Measurements from ENCODE around the gene DSP.

Gene DSP

GRCh38 chr6:7591770-7592169 lies 50.3 kb downstream of the DSP start:
- no peak for DNase-seq (ENCODE audit: low read depth in 2 of 2)

DNA sequence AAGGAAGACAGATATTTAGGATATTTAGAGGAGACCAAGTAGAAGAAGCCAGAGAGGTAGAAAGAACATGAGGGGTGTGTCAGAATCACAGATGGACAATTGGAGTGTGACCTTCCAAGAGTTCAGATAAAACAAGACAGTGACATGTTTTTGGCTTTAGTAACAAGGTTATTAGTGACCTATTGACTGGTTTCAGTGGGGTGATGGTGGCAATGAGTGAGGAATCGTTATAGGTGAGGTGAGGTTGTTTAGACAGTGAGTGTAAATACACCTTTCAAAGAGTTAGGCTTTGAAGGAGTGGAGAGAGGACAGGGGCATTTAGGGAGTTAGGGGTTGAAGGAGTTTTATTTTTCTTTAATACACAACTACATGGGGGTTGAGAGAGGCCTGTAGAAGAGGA lies 51.8 kb downstream of the DSP start:
- no peak for DNase-seq (ENCODE audit: low read depth in 2 of 2)

GRCh38 chr6:7594579-7595125 lies 53.2 kb downstream of the DSP start:
- DNase-seq (ENCODE audit: low read depth in 2 of 2) = no peak

DNA sequence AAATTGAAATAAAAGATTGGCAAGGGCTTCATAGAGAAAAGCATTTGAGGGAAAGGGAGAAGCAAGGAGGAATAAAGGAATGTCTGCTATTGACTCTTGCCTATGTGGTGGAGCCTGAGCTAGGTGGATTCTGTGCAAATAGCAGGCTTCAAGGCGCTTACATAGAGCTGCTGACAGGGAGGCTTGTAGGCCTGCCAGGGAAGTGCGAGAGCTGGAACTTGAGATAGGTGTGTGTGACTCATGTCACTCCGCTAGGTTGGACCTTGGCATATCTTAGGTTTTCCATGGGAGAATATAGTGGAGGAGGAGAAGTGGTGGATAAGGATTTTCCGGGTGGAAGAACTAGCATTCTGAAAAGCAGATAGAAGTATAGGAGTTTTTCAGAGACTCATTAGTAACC lies 62.5 kb downstream of the DSP start:
- no peak for DNase-seq (ENCODE audit: low read depth in 2 of 2)

GRCh38 chr6:7604506-7604905 lies 63.0 kb downstream of the DSP start:
- DNase-seq (ENCODE audit: low read depth in 2 of 2) = no peak

DNA sequence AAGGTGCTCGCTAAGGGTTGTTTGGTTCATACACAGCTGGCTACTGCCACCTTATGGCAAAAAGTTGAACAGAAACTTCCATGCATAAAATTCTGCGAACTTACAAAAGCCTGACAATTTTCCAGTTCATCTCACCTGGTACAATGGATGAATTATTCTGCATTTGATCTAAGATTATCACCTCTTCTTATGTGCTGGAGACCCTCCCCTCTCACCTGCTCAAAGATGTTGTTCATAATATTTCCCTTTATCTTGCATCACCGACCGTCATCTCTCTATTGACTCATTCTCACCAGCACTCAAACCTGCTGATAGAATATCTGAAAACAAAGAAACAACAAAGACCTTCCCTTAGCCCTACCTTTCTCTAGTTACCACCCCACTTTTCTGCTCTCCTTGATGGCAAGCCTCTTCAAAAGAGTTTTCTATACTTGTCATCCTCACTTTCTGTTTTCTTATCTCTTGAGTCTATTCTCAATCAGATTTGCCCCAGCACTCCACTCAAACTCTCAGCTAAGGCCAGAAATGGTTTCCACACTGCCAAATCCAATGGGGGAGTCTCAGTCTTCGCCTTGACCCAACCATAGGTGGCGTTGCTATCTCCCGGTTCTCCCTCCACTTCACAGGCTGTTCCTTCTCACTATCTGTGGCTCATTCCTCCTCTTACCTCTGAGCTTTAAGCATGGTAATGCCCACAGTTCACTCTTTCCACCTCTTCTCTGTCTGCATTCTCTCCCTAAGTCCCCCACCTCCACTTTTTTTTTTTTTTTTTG lies 74.3 kb downstream of the DSP start:
- no peak for DNase-seq (ENCODE audit: low read depth in 2 of 2)

- peak in 1 of 2 donors; percentile 9 for DNase-seq (ENCODE audit: low read depth in 2 of 2)
These were observed 76.6 kb downstream of the DSP start for GRCh38 chr6:7617801-7618764.

DNA sequence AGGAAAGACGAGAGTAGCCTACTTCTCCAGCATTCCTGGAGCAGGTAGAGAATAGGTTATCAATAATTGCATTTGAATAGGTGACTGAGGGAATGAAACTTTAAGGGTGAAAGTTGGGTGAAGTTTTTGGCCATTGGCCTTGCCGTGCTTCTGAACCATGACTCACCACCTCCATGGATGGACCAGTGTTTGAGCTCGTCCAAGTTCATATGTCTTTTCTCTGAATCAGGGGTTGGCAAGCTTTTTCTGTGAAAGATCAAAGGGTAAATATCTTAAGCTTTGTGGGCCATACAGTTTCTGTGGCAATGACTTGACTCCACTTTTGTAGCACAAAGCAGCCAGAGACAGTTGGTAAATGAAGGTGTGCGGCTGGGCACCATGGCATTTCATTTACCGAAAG lies 80.3 kb downstream of the DSP start:
- no peak for DNase-seq (ENCODE audit: low read depth in 2 of 2)

DNA sequence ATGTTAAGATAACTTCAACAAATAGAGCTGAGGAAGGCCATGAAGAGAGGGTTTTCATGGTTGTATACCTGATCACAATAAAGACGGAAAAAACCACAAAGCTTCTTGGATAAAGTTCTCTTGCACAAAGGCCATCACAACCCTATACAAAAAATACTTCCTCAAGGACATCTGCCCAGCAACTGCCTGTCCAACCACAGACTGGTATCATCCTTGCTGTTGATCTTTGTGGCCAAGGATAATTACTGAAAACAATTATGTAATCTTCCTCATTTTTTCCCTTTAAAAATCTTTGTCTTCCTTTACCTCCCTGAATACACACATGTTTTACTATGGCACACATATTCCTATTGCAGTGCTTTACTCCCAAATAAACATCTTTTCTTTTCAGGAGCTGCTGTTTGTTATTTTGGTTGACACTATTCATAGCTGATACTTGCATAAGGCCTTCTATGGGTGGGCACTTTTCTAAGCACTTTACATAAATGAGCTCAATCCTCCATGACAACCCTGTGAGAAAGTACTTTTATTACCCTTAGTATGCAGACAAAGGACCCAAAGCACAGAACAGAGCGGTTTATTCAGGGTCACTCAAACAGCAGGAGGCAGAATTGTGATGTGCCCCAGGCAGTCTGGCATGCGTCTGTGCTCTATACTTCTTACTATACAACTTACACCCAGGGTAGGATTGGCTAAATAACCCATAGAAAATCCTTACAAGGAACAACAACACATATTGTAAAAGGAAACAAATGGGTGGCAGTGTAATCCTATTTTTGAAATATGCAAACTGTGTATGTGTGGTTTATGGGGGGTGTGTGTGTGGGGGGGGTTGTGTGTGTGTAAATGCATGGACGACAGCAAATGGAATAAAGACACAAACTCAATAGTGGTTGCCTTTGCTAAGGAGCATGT lies 83.6 kb downstream of the DSP start:
- DNase-seq (ENCODE audit: low read depth in 2 of 2) = no peak

DNA sequence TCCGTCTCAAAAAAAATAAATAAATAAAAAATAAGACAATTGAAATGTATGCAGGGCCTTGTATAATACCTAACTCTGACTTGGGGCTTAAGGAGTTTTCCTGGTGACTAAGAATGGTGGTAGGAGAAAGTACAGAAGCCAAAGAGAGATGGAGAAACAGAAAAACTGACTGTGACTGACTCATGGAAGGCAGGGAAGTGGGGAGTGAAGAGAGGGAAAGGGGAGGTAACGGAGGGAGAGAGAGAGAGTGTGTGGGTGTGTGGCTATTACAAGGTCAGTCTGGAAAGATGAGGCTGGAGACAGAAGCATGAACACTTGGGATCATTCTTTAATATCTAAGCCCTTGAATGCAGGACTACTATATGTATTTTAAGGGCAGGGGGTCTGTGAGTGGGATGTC lies 87.0 kb downstream of the DSP start:
- DNase-seq (ENCODE audit: low read depth in 2 of 2) = no peak

- DNase-seq (ENCODE audit: low read depth in 2 of 2) = no peak
These were observed 87.4 kb downstream of the DSP start for GRCh38 chr6:7628909-7629308.

GRCh38 chr6:7629321-7629720 lies 87.8 kb downstream of the DSP start:
- no peak for DNase-seq (ENCODE audit: low read depth in 2 of 2)

- no peak for DNase-seq (ENCODE audit: low read depth in 2 of 2)
These were observed 89.3 kb downstream of the DSP start for GRCh38 chr6:7630792-7631191.

- no peak for DNase-seq (ENCODE audit: low read depth in 2 of 2)
These were observed 90.0 kb downstream of the DSP start for GRCh38 chr6:7631466-7631865.

DNA sequence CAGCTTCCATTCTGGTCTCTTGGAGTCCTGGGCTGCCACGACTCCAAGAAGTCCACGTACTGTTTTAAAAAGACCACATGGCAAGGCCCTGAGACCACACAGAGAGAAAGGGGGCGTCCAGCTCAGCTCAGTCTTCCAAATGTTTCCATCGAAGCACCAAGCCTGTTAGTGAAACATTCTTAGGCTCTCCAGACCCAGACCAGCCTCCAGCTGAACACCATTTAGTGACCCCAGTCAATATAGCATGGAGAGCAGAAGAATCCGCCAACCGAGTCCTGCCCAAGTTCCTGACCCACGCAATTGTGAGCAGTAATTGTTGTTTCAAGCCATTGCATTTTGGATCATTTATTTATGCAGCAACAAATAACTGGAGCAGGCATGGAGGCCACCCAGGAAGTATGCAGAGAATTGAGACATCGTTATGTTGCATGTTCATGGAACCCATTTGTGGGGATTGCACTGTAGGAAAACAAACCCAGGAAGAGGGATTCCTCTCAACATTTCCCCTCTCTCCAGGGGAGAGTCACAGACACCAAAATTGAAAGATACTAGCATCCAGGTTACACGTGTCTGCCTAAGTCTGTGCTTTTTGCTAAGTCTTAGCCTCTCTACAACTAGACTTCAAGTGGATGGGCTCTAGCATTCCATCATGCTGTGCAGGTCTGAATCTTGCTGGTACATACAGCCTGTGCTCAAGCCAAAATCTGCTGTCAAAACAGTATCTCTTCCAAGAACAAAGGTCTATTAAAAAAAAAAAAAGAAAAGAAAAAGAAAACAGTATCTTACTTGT lies 91.2 kb downstream of the DSP start:
- DNase-seq (ENCODE audit: low read depth in 2 of 2) = no peak

DNA sequence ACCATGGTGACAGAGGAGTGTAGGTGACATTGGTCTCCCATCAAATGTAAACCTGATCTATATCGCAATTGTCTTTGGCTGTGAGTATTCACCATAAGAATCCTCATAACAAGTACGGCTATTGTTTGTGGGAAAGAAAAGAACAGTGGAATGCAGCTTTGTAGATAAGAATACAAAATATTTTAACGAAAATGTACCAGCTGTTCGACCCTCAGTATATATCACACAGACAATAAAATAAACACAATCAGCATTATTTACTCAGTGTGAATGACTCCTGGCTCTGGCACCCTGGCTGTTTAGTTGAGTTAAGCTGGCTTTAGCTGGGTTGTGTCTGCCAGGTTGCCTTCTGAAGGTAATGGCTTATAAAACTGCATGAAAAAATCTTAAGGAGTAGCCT lies 91.9 kb downstream of the DSP start:
- DNase-seq (ENCODE audit: low read depth in 2 of 2) = no peak

GRCh38 chr6:7636151-7636550 lies 94.7 kb downstream of the DSP start:
- no peak for DNase-seq (ENCODE audit: low read depth in 2 of 2)

Data from stimulated activated CD4-positive, alpha-beta T cell treated with anti-CD3 and anti-CD28 coated beads, Interleukin-15, amount 100 ng/mL, for 48 hours (primary cell).